PFSK-1 (cell line): ENCODE measurements around the gene SORCS3.

ENCODE experiments used
- FOXP2 ChIP-seq: optimal IDR thresholded peaks from 2 replicates; pipeline ENCODE3; 2011; ENCODE audit warnings: borderline replicate concordance, control low read depth, inconsistent platforms; ENCODE audit not compliant: insufficient read depth; ENCODE audit errors: extremely low read length, extremely low read depth
- POLR2AphosphoS5 ChIP-seq: IDR thresholded peaks from 2 replicates; pipeline ENCODE4 v1.6.1; 2012; ENCODE audit warnings: low read depth, mild to moderate bottlenecking, control low read depth, low read length, moderate library complexity
- SIN3A ChIP-seq: IDR thresholded peaks from 2 replicates; pipeline ENCODE4 v1.6.1; 2012; ENCODE audit warnings: mild to moderate bottlenecking, low read length, moderate library complexity, borderline replicate concordance; ENCODE audit not compliant: insufficient read depth
- TAF1 ChIP-seq: IDR thresholded peaks from 2 replicates; pipeline ENCODE4 v1.6.1; 2012; ENCODE audit warnings: low read length, control low read depth, borderline replicate concordance; ENCODE audit not compliant: insufficient read depth
- TF ChIP-seq, protein P1 (sequence below), 2 experiments: IDR thresholded peaks; 2 replicates each; pipeline versions ENCODE4 v1.6.1 to v1.8.0; 2011 to 2012; ENCODE audit warnings: low read depth in 2 of 2, low read length in 2 of 2, control low read depth in 1 of 2, inconsistent platforms in 1 of 2, mild to moderate bottlenecking in 1 of 2, moderate library complexity in 1 of 2; ENCODE audit not compliant: insufficient read depth in 1 of 2

SORCS3 gene

DNA sequence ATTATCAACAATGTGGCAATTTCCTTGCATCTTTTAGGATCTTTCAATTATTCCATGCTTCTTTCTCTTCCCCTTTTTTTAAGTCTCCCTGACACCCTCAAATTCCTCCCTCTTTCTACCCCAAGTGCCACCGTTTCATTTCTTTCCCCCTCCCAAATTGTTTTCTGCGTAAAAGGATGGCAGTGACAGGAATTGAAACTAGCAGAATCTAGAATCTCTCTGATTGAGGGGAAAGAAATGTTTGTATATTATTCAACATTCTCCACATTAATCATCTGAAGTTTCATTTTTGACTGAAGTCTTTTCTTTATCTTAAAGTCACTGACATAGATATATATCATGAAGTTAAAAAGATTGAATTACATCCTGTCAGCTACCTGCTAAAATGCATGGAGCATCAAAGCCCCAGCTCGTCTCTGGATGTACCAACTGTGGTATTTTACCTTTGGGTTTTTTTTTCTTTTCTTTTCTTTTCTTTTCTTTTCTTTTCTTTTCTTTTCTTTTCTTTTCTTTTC is 633.5 kb downstream of the SORCS3 start:
- TF ChIP-seq POLR2AphosphoS5: no peak
- TF ChIP-seq FOXP2: no peak
- TF ChIP-seq, protein P1, sequence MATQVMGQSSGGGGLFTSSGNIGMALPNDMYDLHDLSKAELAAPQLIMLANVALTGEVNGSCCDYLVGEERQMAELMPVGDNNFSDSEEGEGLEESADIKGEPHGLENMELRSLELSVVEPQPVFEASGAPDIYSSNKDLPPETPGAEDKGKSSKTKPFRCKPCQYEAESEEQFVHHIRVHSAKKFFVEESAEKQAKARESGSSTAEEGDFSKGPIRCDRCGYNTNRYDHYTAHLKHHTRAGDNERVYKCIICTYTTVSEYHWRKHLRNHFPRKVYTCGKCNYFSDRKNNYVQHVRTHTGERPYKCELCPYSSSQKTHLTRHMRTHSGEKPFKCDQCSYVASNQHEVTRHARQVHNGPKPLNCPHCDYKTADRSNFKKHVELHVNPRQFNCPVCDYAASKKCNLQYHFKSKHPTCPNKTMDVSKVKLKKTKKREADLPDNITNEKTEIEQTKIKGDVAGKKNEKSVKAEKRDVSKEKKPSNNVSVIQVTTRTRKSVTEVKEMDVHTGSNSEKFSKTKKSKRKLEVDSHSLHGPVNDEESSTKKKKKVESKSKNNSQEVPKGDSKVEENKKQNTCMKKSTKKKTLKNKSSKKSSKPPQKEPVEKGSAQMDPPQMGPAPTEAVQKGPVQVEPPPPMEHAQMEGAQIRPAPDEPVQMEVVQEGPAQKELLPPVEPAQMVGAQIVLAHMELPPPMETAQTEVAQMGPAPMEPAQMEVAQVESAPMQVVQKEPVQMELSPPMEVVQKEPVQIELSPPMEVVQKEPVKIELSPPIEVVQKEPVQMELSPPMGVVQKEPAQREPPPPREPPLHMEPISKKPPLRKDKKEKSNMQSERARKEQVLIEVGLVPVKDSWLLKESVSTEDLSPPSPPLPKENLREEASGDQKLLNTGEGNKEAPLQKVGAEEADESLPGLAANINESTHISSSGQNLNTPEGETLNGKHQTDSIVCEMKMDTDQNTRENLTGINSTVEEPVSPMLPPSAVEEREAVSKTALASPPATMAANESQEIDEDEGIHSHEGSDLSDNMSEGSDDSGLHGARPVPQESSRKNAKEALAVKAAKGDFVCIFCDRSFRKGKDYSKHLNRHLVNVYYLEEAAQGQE (IDR thresholded peaks at IDR 0.05; ENCODE audit: insufficient read depth in 1 of 2, low read depth in 2 of 2, low read length in 2 of 2): no peak
- TF ChIP-seq SIN3A: no peak
- TF ChIP-seq TAF1: no peak

DNA sequence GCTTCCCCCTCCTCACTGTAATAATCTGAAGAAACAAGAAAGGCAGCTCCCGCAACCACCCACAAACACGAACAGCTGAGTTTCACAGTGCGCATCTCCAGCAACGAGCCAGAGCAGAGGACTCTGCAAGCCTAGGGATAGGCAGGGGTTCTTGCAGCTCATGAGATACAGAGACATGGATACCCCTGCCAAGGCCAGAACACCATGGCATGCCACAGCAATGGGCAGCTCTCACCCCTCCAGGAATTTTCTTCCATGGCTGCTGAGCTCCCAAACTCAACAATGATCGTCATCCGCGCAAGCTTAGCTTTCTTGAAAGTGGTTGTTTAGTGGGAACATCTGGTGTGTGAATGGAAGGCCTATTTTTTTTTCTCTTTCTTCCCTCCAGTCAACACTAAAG is 637.3 kb downstream of the SORCS3 start:
- TF ChIP-seq, protein P1 (IDR thresholded peaks at IDR 0.05; ENCODE audit: insufficient read depth in 1 of 2, low read depth in 2 of 2, low read length in 2 of 2): no peak
- TF ChIP-seq FOXP2 (no peak), POLR2AphosphoS5 (no peak), SIN3A (no peak), TAF1 (no peak)

DNA sequence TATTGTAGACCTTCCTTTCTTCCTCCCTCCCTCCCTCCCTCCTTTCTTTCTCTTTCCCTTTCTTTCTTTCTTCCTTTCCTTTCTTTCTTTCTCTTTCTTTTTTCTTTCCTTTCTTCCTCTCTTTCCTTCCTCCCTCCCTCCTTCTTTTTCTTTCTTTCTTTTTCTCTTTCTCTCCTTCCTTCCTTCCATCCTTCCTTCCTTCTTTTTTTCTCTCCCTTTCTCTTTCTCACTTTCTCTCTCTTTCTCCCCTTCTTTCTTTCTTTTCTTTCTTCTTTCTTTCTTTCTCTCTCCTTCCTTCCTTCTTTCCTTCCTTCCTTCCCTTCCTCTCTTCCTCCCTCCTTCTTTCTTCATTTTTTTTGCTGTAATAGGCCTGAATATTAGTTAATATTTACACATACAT is 638.0 kb downstream of the SORCS3 start:
- TF ChIP-seq, protein P1 (IDR thresholded peaks at IDR 0.05; ENCODE audit: insufficient read depth in 1 of 2, low read depth in 2 of 2, low read length in 2 of 2): no peak
- TF ChIP-seq TAF1 (no peak), FOXP2 (no peak), POLR2AphosphoS5 (no peak), SIN3A (no peak)

DNA sequence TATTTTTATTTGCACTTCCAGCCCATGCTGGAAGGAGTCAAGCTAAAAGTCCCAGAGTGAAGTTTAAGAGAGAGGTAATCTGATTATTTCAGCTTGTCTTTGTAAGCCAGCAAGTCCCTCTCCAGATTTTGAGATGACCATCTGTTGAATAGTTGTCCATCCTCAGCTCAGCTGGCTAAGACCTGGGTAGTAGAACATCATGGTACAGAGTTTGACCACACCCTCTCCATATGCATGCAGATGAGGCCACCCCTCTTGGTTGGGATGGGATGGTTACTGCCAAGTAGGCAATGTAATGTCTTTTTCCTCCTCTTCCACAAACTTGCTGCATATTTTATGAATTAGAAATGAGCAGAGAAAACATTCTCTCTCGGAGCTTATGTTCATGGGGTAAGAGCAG is 639.8 kb downstream of the SORCS3 start:
- no peak for TF ChIP-seq POLR2AphosphoS5
- TF ChIP-seq SIN3A: no peak

DNA sequence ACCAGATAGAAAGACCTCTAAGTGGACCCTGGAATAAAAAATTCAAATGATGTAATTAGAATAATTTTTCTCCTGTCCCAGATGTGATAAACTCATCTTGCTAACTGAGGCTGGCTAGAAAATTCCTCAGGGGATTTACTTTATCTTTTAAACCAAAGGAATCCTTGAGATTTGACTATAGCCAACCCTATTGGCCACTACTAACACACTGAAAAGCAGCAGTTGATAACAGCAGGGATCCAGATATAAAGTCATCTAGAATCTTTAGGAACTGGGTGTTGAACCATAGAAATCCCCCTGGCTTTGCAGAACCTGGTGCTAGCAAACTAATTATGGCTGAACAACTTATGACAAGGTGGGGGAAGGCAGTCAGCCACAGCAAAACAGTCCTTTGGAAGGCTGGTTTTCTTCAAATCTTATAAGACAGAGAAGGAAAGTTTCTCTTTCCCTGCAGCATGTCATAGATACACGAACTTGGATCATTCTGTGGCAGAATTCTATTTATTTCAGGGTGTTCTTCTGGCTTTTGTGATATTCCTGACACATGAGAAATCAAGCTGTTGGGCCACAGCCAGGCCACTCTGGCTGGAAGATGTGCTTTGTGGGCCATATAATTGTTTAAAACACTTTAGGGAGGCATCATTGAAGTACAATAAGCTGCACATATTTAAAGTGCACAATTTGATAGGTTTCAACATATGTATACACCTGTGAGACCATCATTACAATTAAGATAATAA is 643.6 kb downstream of the SORCS3 start:
- TF ChIP-seq SIN3A: no peak
- TF ChIP-seq POLR2AphosphoS5: no peak
- TF ChIP-seq TAF1: no peak
- no peak for TF ChIP-seq FOXP2
- TF ChIP-seq, protein P1 (IDR thresholded peaks at IDR 0.05; ENCODE audit: insufficient read depth in 1 of 2, low read depth in 2 of 2, low read length in 2 of 2): no peak
